Activated CD4-positive, alpha-beta T cell treated with anti-CD3 and anti-CD28 coated beads for 24 hours (primary cell): Measurements from ENCODE around the gene COMT.

ENCODE experiments used
- DNase-seq, 2 donors: peaks; one replicate each; pipeline ENCODE4 v3.0.0-alpha.2; 2020; ENCODE audit warnings: low read depth in 2 of 2

COMT gene

DNA sequence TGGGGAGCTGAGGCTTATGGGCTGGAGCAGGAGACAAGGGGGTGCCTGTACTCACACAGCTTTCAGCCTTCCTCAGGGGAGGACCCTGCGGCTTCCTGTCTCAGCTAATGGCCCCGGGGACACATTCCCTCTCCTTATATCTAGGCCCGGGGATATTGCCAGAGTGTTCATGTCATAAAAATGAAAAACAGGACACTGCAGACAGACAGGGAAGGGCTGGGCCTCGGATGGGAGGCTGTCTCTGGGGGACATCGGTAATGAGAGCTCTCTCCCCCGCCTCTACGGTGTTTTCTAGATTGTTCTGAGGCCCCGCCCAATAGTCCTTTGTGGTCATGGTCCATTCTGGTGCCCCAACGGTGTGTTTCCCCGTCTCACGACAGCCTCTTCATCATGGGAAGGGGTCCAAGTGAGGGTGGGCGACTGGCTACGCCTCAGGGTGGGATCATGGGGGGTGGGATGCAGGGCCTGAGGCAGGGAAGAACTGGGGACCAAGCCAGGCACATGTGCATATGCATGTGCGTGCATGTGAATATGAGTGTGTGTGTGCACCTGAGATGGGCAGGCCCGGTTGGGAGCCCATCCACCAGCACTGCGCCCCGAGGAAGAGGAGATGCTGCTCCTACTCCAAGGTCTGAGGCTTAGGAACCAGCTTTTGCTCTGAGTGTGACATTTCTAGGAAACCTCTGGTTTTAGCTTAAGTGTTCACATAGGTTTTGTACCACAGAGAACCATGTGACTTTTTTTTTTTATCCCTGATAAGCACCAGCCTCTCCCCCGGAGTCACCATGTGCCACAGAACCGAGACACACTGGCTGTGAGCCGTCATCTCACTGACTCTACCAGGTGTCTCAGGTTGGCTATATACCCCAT is 69.8 kb downstream of the COMT start:
- no peak for DNase-seq

DNA sequence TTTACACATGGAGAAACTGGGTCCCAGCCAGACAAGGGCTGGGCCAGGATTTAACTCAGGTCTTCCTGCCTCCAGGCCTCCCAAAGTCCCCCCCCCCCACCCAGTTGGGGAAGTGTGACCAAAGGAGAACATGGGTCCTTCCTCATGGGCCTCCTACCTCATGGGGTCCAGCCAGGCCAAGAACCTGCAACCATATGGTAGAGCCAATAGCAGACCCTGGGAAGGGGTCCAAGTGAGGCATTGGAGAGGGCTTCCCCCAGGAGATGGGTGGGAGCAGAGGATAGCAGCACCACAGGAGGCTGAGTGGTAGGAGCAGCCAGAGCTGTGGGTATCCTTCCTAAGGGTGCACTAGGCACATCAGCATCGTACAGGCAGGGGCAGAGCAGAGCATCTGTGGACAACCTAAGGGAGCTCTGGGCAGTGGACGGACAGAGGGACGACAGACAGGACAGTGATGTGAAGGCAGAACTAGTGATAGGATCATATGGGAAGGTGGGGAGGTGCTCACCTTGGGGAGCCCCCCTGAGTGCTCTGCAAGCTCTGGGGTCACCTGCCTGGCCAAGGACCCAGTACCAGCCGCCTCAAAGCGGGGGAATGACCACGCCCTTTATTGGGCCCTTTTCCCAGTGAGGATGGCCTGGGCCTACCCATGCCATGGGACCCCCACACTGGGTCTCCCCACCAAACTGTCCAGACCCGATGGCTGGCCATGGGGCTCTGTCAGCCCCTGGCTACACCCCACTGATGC is 70.6 kb downstream of the COMT start:
- no peak for DNase-seq

- no peak for DNase-seq
Measured at GRCh38 chr22:20012741-20013331, 71.3 kb downstream of the COMT start.

GRCh38 chr22:20013382-20013871 is 71.9 kb downstream of the COMT start:
- DNase-seq: peak in 1 of 2 donors; percentile 13

- no peak for DNase-seq
Measured at GRCh38 chr22:20014526-20015186, 73.1 kb downstream of the COMT start.

DNA sequence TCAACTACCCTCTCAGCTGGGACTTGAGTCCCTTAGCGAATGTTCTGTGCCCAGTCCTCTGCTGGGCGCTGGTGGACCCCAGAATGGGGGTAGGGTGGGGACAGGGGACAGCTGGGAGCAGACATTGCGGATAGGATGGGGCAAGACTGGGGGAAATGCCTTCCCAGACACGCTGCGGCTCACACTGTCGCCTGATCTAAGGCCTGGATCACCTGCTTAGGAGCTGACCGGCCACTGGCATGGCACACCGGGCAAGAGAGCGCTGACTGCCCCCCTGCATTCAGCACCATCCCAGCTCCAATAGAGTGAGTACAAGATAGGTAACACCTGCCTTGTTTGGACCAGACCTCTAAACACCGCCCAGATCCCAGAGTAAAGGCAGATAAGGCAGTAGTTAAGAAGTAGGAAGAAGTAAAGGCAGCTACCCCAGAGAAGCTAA is 73.6 kb downstream of the COMT start:
- no peak for DNase-seq

DNA sequence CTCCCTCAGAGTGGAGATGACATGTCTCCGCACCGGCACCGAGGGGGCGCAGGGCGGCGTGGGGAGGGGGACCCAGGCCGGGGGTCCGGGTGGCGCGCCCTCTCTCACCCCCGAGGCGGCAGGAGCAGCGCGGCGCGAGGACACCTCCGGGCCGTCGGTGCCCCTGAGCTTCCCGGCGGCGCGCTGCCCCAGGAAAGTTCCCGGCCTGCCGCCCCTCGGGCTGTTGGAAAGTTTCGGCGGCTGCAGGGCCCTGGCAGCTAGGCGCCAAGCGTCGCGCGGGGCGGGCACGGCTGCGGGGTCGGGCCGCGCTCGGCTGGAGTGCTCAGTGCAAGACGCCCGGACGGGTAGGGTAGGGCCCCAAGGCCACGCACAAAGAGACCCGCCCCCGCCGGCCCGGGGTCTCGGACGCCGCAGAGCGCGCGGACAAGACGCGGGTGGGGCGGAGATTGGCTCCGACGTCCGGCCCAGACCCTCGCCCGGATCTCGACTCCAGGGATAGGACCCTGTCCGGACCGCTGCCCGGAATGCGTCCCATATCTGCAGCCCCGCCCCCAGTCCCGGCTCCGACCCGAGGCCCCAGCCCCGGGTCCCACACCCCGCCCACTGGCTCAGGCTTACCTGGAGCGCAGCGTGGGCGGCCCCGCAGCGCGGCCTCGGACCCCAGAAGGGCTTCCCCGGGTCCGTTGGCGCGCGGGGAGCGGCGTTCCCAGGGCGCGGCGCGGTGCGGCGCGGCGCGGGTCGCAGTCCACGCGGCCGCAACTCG is 74.6 kb downstream of the COMT start:
- peak in 1 of 2 donors; percentile 15 for DNase-seq

DNA sequence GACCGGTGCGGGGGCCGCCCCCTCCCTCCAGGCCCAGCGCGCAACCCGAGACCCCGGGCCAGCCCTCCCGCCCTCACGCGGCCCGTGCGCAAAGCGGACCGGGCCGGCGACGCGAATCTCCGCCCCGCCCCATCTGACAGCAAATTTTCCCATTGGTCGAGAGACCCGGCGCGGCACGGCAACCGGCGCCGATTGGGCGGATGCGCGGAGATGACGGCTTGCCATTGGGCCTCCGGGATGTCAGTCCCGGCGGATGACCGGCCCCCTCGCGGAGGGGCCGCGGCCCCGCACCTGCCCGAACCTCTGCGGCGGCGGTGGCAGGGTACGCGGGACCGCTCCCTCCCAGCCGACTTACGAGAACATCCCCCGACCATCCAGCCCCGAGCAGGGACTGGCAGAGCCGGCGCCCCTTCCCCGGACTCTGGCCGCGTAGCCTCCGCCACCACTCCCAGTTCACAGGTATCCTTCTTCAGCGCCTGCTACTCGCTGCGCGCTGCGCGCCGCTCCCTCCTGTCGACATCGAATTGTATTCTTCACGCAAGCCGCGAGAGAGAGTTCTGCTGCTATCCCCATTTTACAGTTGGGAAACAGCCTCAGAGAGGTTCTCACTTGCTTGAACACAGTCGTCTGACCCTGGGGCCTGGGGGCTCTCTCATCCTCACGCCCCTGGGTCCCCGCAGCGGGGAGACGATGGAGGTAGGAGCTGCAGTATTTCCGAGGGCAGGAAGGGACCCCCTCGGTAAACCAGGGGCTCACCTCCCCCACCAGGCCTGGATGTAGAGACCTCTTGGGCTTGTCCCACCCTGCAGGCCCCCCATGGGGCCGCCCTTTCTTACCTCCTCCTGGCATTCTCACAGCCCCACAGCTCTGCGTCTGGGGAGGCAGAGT is 75.4 kb downstream of the COMT start, which contains the start of gene ARVCF:
Gene ARVCF, minus strand, starts transcription at position 90 of the 888 bp plus-strand sequence. CDS start 26,029 bp downstream, outside the sequence.
- peak; percentile 85 to 89 for DNase-seq

- DNase-seq: no peak
Measured at GRCh38 chr22:20017622-20017958, 76.0 kb downstream of the COMT start.

- no peak for DNase-seq
Measured at GRCh38 chr22:20018001-20018400, 76.4 kb downstream of the COMT start.
